Amygdala (tissue), 56 donors: ENCODE results near the gene MTIF2.
A peak's percentile ranks its signal among the peaks of the same experiment; 100 is the strongest.
"Not testable (repeated sequence)": the region's sequence is repeated elsewhere in the genome, so short reads cannot be mapped to it uniquely, and the experiment has no call there.

Source experiments
- DNase-seq, 56 donors: peaks; one replicate each; lab custom pipeline; 2025; lab: John Stamatoyannopoulos, UW

Gene MTIF2

GRCh38 chr2:55245411-55245810 lies 23.6 kb downstream of the MTIF2 start:
- no peak for DNase-seq

GRCh38 chr2:55242617-55243016 lies 26.4 kb downstream of the MTIF2 start:
- no peak for DNase-seq

- not testable (repeated sequence) for DNase-seq
Measured at GRCh38 chr2:55241582-55241981, 27.4 kb downstream of the MTIF2 start.

- DNase-seq: no peak
Measured at GRCh38 chr2:55239656-55240222, 29.3 kb downstream of the MTIF2 start.

- no peak for DNase-seq
Measured at GRCh38 chr2:55236992-55237543, 32.0 kb downstream of the MTIF2 start.

GRCh38 chr2:55235724-55236538 lies 33.1 kb downstream of the MTIF2 start:
- no peak for DNase-seq

GRCh38 chr2:55233658-55233940 lies 35.4 kb downstream of the MTIF2 start:
- DNase-seq: no peak

GRCh38 chr2:55232863-55233657 lies 36.0 kb downstream of the MTIF2 start:
- peak in 4 of 56 donors; percentile 6 to 42 (median 25) for DNase-seq

GRCh38 chr2:55232084-55232862 lies 36.8 kb downstream of the MTIF2 start, which contains the start of the genes CLHC1 and RPS27A:
Gene CLHC1 (minus strand): TSS chr2:55232293. CDS start chr2:55222411, 9,882 bp downstream.
Gene RPS27A (plus strand): TSS chr2:55232688. CDS start chr2:55232825, 137 bp downstream.
- peak; percentile 26 to 94 (median 82) for DNase-seq

- no peak for DNase-seq
Measured at GRCh38 chr2:55231546-55232083, 37.4 kb downstream of the MTIF2 start.

GRCh38 chr2:55230551-55230950 lies 38.5 kb downstream of the MTIF2 start:
- DNase-seq: no peak

- DNase-seq: no peak
Measured at GRCh38 chr2:55229221-55229620, 39.8 kb downstream of the MTIF2 start.

GRCh38 chr2:55228226-55228563 lies 40.8 kb downstream of the MTIF2 start:
- no peak for DNase-seq

GRCh38 chr2:55227437-55228225 lies 41.4 kb downstream of the MTIF2 start:
- DNase-seq: not testable (repeated sequence)

GRCh38 chr2:55225481-55226020 lies 43.5 kb downstream of the MTIF2 start:
- no peak for DNase-seq

GRCh38 chr2:55224761-55225261 lies 44.2 kb downstream of the MTIF2 start:
- peak in 4 of 56 donors; percentile 2 to 27 (median 8) for DNase-seq

GRCh38 chr2:55223958-55224760 lies 44.9 kb downstream of the MTIF2 start:
- no peak for DNase-seq

- no peak for DNase-seq
Measured at GRCh38 chr2:55213822-55214221, 55.2 kb downstream of the MTIF2 start.
